MM.1S (cell line): ENCODE results near the gene APLP2.

Experiments used
- DNase-seq: peaks from one replicate; pipeline ENCODE4 v3.0.0-alpha.2; 2015
- H2AFZ ChIP-seq: fragments of 300-600 bp; sonication (generic); 2 replicates; pipeline ENCODE4 v1.6.0; 2016; ENCODE audit warnings: antibody characterized with exemption, low read length
- H3F3A ChIP-seq: fragments of 300-600 bp; sonication (generic); 2 replicates; pipeline ENCODE4 v1.6.1; 2016; ENCODE audit warnings: mild to moderate bottlenecking, antibody characterized with exemption, low read length, moderate library complexity, mixed read lengths; ENCODE audit not compliant: insufficient read depth
- H3K27ac ChIP-seq: fragments of 300-600 bp; sonication (generic); 2 replicates; pipeline ENCODE4 v1.5.1; 2016; ENCODE audit warnings: mild to moderate bottlenecking, low read length
- H3K27me3 ChIP-seq: fragments of 300-600 bp; sonication (generic); replicated peaks from 2 replicates; pipeline ENCODE4 v1.6.0; 2016; ENCODE audit warnings: low read length; ENCODE audit not compliant: insufficient read depth
- H3K36me3 ChIP-seq: fragments of 300-600 bp; sonication (generic); replicated peaks from 2 replicates; pipeline ENCODE4 v1.6.1; 2016; ENCODE audit warnings: mild to moderate bottlenecking, low read length, mixed read lengths; ENCODE audit not compliant: insufficient read depth
- H3K4me1 ChIP-seq: fragments of 300-600 bp; sonication (generic); 2 replicates; pipeline ENCODE4 v1.6.1; 2016; ENCODE audit warnings: low read length, mixed read lengths
- H3K4me2 ChIP-seq: fragments of 300-600 bp; sonication (generic); 2 replicates; pipeline ENCODE4 v1.6.0; 2016; ENCODE audit warnings: low read depth, low read length
- H3K4me3 ChIP-seq: fragments of 300-600 bp; sonication (generic); 2 replicates; pipeline ENCODE4 v1.5.1; 2016; ENCODE audit warnings: low read length, mixed read lengths
- H3K79me2 ChIP-seq: fragments of 300-600 bp; sonication (generic); 2 replicates; pipeline ENCODE4 v1.6.1; 2016; ENCODE audit warnings: mixed run types, low read length, mixed read lengths
- H3K9ac ChIP-seq: fragments of 300-600 bp; sonication (generic); 2 replicates; pipeline ENCODE4 v1.6.1; 2016; ENCODE audit warnings: low read length, mixed read lengths
- H3K9me2 ChIP-seq: fragments of 300-600 bp; sonication (generic); replicated peaks from 2 replicates; pipeline ENCODE4 v1.6.1; 2016; ENCODE audit warnings: mild to moderate bottlenecking, low read length, mixed read lengths; ENCODE audit not compliant: insufficient read depth
- H3K9me3 ChIP-seq: fragments of 300-600 bp; sonication (generic); replicated peaks from 2 replicates; pipeline ENCODE4 v1.6.1; 2016; ENCODE audit warnings: mild to moderate bottlenecking, low read length, mixed read lengths; ENCODE audit not compliant: insufficient read depth
- H4K20me1 ChIP-seq: fragments of 300-600 bp; sonication (generic); 2 replicates; pipeline ENCODE4 v1.6.1; 2016; ENCODE audit warnings: mild to moderate bottlenecking, low read length, moderate library complexity, mixed read lengths; ENCODE audit not compliant: insufficient read depth
- EZH2 ChIP-seq: fragments of 300-600 bp; sonication (generic); optimal IDR thresholded peaks from 2 replicates; pipeline ENCODE3; 2017; ENCODE audit warnings: low read depth, mild to moderate bottlenecking, antibody characterized with exemption, low read length, mixed read lengths
- EZH2phosphoT487 ChIP-seq: fragments of 300-600 bp; sonication (generic); IDR thresholded peaks from 2 replicates; pipeline ENCODE4 v1.6.1; 2018; ENCODE audit warnings: antibody characterized with exemption, low read length
- TF ChIP-seq, protein P1 (sequence below): fragments of 300-600 bp; sonication (generic); IDR thresholded peaks from 2 replicates; pipeline ENCODE4 v1.5.1; 2016; ENCODE audit warnings: antibody characterized with exemption, low read length, mixed read lengths

Gene APLP2

DNA sequence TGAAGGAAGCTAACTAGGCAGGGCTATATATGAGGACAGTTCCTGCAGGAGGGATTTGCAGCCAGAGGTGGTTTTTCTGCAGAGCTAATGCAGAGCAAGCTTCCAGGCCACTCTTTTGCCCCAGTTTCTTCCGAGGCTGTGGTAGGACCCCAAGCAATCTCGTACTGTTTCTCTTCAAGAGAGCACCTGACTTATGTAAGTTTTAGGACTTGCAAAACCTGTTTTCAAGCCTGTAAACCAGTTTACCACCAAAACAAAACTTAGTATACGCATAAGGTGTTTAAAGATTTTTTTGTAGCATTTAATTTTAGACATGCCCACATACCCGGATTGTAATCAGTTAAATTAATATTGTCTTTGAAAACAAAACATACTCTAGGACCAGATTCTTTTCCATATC, 7.7 kb upstream of the APLP2 start:
- H3K9me3 ChIP-seq: no peaks in the 10 kb centered on the region
- no peaks in the 10 kb centered on the region for H4K20me1 ChIP-seq
- H3K4me3 ChIP-seq: no peak overlapping the region
- DNase-seq: no peak
- H3K36me3 ChIP-seq: no peaks in the 10 kb centered on the region
- no peaks in the 10 kb centered on the region for H3K27me3 ChIP-seq
- H3K9ac ChIP-seq: no peak overlapping the region
- H2AFZ ChIP-seq: no peak overlapping the region
- TF ChIP-seq EZH2 (no peak), EZH2phosphoT487 (no peak)
- TF ChIP-seq, protein P1, sequence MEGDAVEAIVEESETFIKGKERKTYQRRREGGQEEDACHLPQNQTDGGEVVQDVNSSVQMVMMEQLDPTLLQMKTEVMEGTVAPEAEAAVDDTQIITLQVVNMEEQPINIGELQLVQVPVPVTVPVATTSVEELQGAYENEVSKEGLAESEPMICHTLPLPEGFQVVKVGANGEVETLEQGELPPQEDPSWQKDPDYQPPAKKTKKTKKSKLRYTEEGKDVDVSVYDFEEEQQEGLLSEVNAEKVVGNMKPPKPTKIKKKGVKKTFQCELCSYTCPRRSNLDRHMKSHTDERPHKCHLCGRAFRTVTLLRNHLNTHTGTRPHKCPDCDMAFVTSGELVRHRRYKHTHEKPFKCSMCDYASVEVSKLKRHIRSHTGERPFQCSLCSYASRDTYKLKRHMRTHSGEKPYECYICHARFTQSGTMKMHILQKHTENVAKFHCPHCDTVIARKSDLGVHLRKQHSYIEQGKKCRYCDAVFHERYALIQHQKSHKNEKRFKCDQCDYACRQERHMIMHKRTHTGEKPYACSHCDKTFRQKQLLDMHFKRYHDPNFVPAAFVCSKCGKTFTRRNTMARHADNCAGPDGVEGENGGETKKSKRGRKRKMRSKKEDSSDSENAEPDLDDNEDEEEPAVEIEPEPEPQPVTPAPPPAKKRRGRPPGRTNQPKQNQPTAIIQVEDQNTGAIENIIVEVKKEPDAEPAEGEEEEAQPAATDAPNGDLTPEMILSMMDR: no peak
- H3K9me2 ChIP-seq: no peaks in the 10 kb centered on the region
- H3K4me1 ChIP-seq: no peaks in the 10 kb centered on the region
- no peak overlapping the region for H3K27ac ChIP-seq
- H3K4me2 ChIP-seq: no peak overlapping the region
- no peaks in the 10 kb centered on the region for H3F3A ChIP-seq
- H3K79me2 ChIP-seq: no peaks in the 10 kb centered on the region

GRCh38 chr11:130063451-130063850, 6.2 kb upstream of the APLP2 start:
- Histone ChIP-seq H3K27me3 (no peaks in the 10 kb centered on the region), H4K20me1 (no peaks in the 10 kb centered on the region), H3K79me2 (no peaks in the 10 kb centered on the region), H3K36me3 (no peaks in the 10 kb centered on the region), H3K4me3 (no peak overlapping the region), H3K4me1 (peaks cover 4% of the 10 kb centered on the region), H3K9me2 (no peaks in the 10 kb centered on the region), H3K9ac (no peak overlapping the region), H3K27ac (no peak overlapping the region), H3K9me3 (no peaks in the 10 kb centered on the region), H3F3A (no peaks in the 10 kb centered on the region; the same call in 1 of the 2 replicates), H2AFZ (no peak overlapping the region), H3K4me2 (no peak overlapping the region)
- TF ChIP-seq EZH2phosphoT487 (no peak), EZH2 (no peak)
- TF ChIP-seq, protein P1: no peak
- DNase-seq: no peak

DNA sequence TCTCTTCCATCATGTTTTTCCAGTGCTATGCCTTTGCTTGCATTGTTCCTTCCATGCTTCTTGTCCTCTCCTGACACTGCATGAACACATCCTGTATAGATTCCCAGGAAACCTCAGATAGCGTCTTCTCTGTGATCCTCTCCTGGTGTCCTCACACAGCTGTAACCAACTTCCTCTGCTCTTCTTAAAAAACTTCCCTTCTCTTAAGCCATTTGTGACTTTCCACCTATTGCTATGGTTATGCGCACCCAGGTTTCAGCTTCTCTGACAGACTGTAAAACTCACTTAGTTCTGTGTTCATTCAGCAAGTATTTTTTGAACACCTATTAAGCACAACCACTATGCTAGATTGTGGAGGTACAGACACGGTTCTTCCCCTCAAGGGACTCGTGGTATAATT, 5.1 kb upstream of the APLP2 start:
- H4K20me1 ChIP-seq: no peaks in the 10 kb centered on the region
- H3K4me1 ChIP-seq: peaks cover 9% of the 10 kb centered on the region
- no peaks in the 10 kb centered on the region for H3K79me2 ChIP-seq
- no peak overlapping the region for H2AFZ ChIP-seq
- no peak overlapping the region for H3K4me3 ChIP-seq
- H3K27me3 ChIP-seq: no peaks in the 10 kb centered on the region
- peaks cover 6% of the 10 kb centered on the region; the same call in 1 of the 2 replicates for H3F3A ChIP-seq
- DNase-seq: no peak
- no peaks in the 10 kb centered on the region for H3K9me3 ChIP-seq
- no peak overlapping the region for H3K27ac ChIP-seq
- no peaks in the 10 kb centered on the region for H3K9me2 ChIP-seq
- no peak overlapping the region for H3K9ac ChIP-seq
- TF ChIP-seq EZH2phosphoT487: no peak
- no peak for TF ChIP-seq EZH2
- TF ChIP-seq, protein P1: no peak
- no peak overlapping the region for H3K4me2 ChIP-seq
- no peaks in the 10 kb centered on the region for H3K36me3 ChIP-seq
